Measurements from ENCODE around the gene MAP4K4. TPM values are rescaled to one million over a fixed set of nuclear protein-coding genes. Genes with fewer than 3 reads are reported as not detected.

The MAP4K4 gene
- total and polyA plus RNA-seq, 2 of the 13 experiments (the other 11 are each of a cell fraction or from before 2014, with no cell fraction given) = 105 to 264 TPM

DNA sequence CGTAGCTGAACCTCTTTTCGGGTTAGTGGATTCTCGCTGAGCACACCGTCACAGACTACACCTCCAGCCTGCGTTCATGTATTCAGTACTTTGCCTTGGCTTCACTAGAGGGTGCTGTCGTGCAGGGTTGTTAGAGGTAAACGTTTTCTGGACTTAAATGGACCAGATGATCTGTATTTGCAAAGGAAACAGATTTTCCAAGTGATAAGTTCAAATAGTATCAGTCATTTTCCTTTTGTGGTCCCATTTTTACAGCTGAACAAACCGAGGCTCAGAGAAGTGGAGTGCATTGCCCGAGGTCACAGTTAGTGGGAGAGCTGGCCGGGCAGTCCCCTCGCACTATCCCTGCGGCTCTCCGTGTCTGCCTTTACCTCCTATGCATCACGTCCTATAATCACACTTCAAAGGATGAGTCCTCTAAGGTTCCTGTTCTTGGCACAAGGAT, 125.9 kb downstream of the MAP4K4 start (continued):
- TF ChIP-seq, protein P1, sequence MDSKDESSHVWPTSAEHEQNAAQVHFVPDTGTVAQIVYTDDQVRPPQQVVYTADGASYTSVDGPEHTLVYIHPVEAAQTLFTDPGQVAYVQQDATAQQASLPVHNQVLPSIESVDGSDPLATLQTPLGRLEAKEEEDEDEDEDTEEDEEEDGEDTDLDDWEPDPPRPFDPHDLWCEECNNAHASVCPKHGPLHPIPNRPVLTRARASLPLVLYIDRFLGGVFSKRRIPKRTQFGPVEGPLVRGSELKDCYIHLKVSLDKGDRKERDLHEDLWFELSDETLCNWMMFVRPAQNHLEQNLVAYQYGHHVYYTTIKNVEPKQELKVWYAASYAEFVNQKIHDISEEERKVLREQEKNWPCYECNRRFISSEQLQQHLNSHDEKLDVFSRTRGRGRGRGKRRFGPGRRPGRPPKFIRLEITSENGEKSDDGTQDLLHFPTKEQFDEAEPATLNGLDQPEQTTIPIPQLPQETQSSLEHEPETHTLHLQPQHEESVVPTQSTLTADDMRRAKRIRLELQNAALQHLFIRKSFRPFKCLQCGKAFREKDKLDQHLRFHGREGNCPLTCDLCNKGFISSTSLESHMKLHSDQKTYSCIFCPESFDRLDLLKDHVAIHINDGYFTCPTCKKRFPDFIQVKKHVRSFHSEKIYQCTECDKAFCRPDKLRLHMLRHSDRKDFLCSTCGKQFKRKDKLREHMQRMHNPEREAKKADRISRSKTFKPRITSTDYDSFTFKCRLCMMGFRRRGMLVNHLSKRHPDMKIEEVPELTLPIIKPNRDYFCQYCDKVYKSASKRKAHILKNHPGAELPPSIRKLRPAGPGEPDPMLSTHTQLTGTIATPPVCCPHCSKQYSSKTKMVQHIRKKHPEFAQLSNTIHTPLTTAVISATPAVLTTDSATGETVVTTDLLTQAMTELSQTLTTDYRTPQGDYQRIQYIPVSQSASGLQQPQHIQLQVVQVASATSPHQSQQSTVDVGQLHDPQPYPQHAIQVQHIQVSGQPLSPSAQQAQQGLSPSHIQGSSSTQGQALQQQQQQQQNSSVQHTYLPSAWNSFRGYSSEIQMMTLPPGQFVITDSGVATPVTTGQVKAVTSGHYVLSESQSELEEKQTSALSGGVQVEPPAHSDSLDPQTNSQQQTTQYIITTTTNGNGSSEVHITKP (CRISPR knock-in tag; IDR thresholded peaks at IDR 0.05; ENCODE audit: low read depth) = no peak
- no peak for TF ChIP-seq ATF7-NPFF (CRISPR knock-in tag; IDR thresholded peaks at IDR 0.05; ENCODE audit: low read depth)
- 0 out of 2 replicates have a peak, but pooled peaks have one; percentile 23 for TF ChIP-seq ZBTB7B (CRISPR knock-in tag; IDR thresholded peaks at IDR 0.05)
- no peak for TF ChIP-seq RFX1 (IDR thresholded peaks at IDR 0.05)
- no peak for TF ChIP-seq ZFP82 (CRISPR knock-in tag; IDR thresholded peaks at IDR 0.05; ENCODE audit: borderline replicate concordance)
- TF ChIP-seq, protein P2, sequence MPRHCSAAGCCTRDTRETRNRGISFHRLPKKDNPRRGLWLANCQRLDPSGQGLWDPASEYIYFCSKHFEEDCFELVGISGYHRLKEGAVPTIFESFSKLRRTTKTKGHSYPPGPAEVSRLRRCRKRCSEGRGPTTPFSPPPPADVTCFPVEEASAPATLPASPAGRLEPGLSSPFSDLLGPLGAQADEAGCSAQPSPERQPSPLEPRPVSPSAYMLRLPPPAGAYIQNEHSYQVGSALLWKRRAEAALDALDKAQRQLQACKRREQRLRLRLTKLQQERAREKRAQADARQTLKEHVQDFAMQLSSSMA (CRISPR knock-in tag; IDR thresholded peaks at IDR 0.05) = no peak
- TF ChIP-seq ZNF292 (CRISPR knock-in tag; IDR thresholded peaks at IDR 0.05; ENCODE audit: borderline replicate concordance, low read depth) = no peak
- TF ChIP-seq POGZ (CRISPR knock-in tag; IDR thresholded peaks at IDR 0.05) = peak; percentile 82
- TF ChIP-seq, protein P3, sequence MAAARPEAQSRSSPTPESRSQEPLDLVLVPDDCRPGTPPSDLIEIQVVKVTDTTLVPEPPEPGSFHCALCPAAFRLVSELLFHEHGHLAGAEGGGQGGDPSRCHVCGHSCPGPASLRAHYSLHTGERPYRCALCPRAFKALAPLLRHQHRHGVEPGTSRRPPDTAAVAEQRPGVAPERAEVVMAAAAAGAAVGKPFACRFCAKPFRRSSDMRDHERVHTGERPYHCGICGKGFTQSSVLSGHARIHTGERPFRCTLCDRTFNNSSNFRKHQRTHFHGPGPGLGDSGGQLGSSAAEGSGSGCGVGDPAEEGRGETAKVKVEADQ (CRISPR knock-in tag; IDR thresholded peaks at IDR 0.05; ENCODE audit: borderline replicate concordance) = 0 out of 2 replicates have a peak, but pooled peaks have one; percentile 29
- no peak for TF ChIP-seq HNF4G (IDR thresholded peaks at IDR 0.05; ENCODE audit: borderline replicate concordance, low read depth, low read length)
- TF ChIP-seq HNF4G (CRISPR knock-in tag; IDR thresholded peaks at IDR 0.05; ENCODE audit: borderline replicate concordance, low read depth) = 0 out of 2 replicates have a peak, but pooled peaks have one; percentile 35
- TF ChIP-seq, protein P4, sequence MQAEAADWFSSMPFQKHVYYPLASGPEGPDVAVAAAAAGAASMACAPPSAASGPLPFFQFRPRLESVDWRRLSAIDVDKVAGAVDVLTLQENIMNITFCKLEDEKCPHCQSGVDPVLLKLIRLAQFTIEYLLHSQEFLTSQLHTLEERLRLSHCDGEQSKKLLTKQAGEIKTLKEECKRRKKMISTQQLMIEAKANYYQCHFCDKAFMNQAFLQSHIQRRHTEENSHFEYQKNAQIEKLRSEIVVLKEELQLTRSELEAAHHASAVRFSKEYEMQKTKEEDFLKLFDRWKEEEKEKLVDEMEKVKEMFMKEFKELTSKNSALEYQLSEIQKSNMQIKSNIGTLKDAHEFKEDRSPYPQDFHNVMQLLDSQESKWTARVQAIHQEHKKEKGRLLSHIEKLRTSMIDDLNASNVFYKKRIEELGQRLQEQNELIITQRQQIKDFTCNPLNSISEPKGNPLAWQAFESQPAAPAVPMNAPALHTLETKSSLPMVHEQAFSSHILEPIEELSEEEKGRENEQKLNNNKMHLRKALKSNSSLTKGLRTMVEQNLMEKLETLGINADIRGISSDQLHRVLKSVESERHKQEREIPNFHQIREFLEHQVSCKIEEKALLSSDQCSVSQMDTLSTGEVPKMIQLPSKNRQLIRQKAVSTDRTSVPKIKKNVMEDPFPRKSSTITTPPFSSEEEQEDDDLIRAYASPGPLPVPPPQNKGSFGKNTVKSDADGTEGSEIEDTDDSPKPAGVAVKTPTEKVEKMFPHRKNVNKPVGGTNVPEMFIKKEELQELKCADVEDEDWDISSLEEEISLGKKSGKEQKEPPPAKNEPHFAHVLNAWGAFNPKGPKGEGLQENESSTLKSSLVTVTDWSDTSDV (CRISPR knock-in tag; IDR thresholded peaks at IDR 0.05) = no peak
- TF ChIP-seq YEATS4 (CRISPR knock-in tag; IDR thresholded peaks at IDR 0.05; ENCODE audit: borderline replicate concordance) = no peak
- TF ChIP-seq, protein P5, sequence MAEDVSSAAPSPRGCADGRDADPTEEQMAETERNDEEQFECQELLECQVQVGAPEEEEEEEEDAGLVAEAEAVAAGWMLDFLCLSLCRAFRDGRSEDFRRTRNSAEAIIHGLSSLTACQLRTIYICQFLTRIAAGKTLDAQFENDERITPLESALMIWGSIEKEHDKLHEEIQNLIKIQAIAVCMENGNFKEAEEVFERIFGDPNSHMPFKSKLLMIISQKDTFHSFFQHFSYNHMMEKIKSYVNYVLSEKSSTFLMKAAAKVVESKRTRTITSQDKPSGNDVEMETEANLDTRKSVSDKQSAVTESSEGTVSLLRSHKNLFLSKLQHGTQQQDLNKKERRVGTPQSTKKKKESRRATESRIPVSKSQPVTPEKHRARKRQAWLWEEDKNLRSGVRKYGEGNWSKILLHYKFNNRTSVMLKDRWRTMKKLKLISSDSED (CRISPR knock-in tag; IDR thresholded peaks at IDR 0.05) = no peak
- no peak for TF ChIP-seq ZNF33B (CRISPR knock-in tag; IDR thresholded peaks at IDR 0.05)
- no peak for TF ChIP-seq ZBTB3 (CRISPR knock-in tag; IDR thresholded peaks at IDR 0.05; ENCODE audit: borderline replicate concordance, low read depth)
- TF ChIP-seq JUNB (CRISPR knock-in tag; IDR thresholded peaks at IDR 0.05; ENCODE audit: borderline replicate concordance) = no peak
- no peak for TF ChIP-seq ISL2 (CRISPR knock-in tag; IDR thresholded peaks at IDR 0.05)
